A204.1 (cell line): Measurements from ENCODE around the gene OR51B2.
"Not testable (repeated sequence)": the region's sequence is repeated elsewhere in the genome, so short reads cannot be mapped to it uniquely, and the experiment has no call there.

Experiments used
- FAIRE-seq: peaks from 2 replicates; lab custom pipeline; 2012; peaks lifted over from hg19 to GRCh38; lab: Jason Lieb, UNC

The OR51B2 gene

GRCh38 chr11:5324197-5324596, at the start of gene OR51B2:
Gene OR51B2, minus strand, starts transcription at chr11:5324297. Its CDS starts 0 bp downstream, at chr11:5324297.
- FAIRE-seq = no peak

GRCh38 chr11:5369789-5370188, 45.7 kb upstream of the OR51B2 start:
- FAIRE-seq = no peak

GRCh38 chr11:5368502-5369043, 44.5 kb upstream of the OR51B2 start:
- FAIRE-seq = no peak

GRCh38 chr11:5367448-5368074, 43.5 kb upstream of the OR51B2 start:
- FAIRE-seq = no peak

GRCh38 chr11:5366856-5367255, 42.8 kb upstream of the OR51B2 start:
- FAIRE-seq = no peak

GRCh38 chr11:5366365-5366764, 42.3 kb upstream of the OR51B2 start:
- not testable (repeated sequence) for FAIRE-seq

GRCh38 chr11:5364214-5364613, 40.1 kb upstream of the OR51B2 start:
- no peak for FAIRE-seq

GRCh38 chr11:5363679-5364078, 39.6 kb upstream of the OR51B2 start:
- FAIRE-seq = no peak

GRCh38 chr11:5362017-5362625, 38.0 kb upstream of the OR51B2 start:
- FAIRE-seq = no peak

GRCh38 chr11:5356031-5356430, 31.9 kb upstream of the OR51B2 start:
- not testable (repeated sequence) for FAIRE-seq

GRCh38 chr11:5351208-5351607, 27.1 kb upstream of the OR51B2 start, which contains the start of gene OR51B6:
Gene OR51B6, plus strand, starts transcription at chr11:5351508. Its CDS starts 0 bp downstream, at chr11:5351508.
- no peak for FAIRE-seq

- no peak for FAIRE-seq
These were observed 25.5 kb upstream of the OR51B2 start for GRCh38 chr11:5349550-5349949.

- FAIRE-seq = no peak
These were observed 24.6 kb upstream of the OR51B2 start for GRCh38 chr11:5348551-5349194.

- FAIRE-seq = no peak
These were observed 21.7 kb upstream of the OR51B2 start for GRCh38 chr11:5345831-5346230.

- FAIRE-seq = no peak
These were observed 19.6 kb upstream of the OR51B2 start, which contains the start of gene OR51B5 for GRCh38 chr11:5343474-5344335. Gene OR51B5, minus strand, starts transcription at chr11:5343524. Its CDS starts 0 bp downstream, at chr11:5343524.

- FAIRE-seq = no peak
These were observed 15.8 kb upstream of the OR51B2 start for GRCh38 chr11:5339771-5340322.

GRCh38 chr11:5337253-5337652, 13.2 kb upstream of the OR51B2 start:
- FAIRE-seq = not testable (repeated sequence)

- no peak for FAIRE-seq
These were observed 12.2 kb upstream of the OR51B2 start for GRCh38 chr11:5336331-5336730.

- FAIRE-seq = no peak
These were observed 11.1 kb upstream of the OR51B2 start for GRCh38 chr11:5335170-5335569.

GRCh38 chr11:5317292-5317691, 6.8 kb downstream of the OR51B2 start:
- FAIRE-seq = no peak

- FAIRE-seq = not testable (repeated sequence)
These were observed 10.6 kb downstream of the OR51B2 start for GRCh38 chr11:5313326-5314023.
